NT2/D1 (cell line): ENCODE data around the gene CFAP52.

ENCODE experiments used
- YY1 ChIP-seq: IDR thresholded peaks from 2 replicates; pipeline ENCODE4 v1.6.1; 2011; ENCODE audit not compliant: insufficient read length, insufficient read depth
- ZNF274 ChIP-seq: IDR thresholded peaks from 2 replicates; pipeline ENCODE4 v1.6.1; 2011; ENCODE audit warnings: mild to moderate bottlenecking, low read depth, low read length

DNA sequence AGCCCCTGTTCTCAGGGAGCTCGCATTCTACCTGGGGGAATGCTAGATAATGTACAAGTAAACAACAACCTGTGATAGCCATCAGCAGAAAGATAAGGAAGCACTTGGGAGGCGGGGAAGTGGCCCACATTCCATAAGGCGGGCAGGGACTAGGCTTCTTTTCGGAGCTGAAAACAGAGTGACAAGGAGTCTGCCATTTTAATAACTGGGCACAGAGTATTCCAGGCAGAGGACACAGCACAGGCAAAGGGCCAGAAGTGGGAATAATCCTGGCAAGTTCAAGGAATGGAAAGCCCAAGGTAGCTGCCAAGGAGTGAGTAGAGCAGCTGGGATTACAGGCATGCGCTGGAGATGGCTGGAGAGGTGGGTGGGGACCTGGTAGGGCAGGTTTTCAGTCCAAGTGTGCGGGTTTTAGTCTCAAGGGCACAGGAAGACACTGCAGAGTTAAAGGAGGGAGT is 93.1 kb downstream of the CFAP52 start:
- no peak for TF ChIP-seq YY1
- no peak for TF ChIP-seq ZNF274
